Subcutaneous adipose tissue (tissue), 4 donors: ENCODE measurements around the gene GABRA5. TPM values are rescaled to one million over a fixed set of nuclear protein-coding genes. Genes with fewer than 3 reads are reported as not detected.

Source experiments
- CTCF ChIP-seq: fragments of 450-650 bp; IDR thresholded peaks from one replicate; pipeline ENCODE4 v1.5.1; 2016; ENCODE audit warnings: low read depth, mild to moderate bottlenecking, control low read depth, antibody characterized with exemption, moderate library complexity
- total RNA-seq, 4 donors: library from RNA; depleted of rRNA; stranded (reverse); fragments of >200 nt; gene quantifications; one replicate each; pipeline ENCODE4 v1.1.0, GENCODE V29; 2016

The GABRA5 gene
- total RNA-seq, 4 donors from 2014 or later, result not detected

- TF ChIP-seq CTCF, result no peak
Observed at GRCh38 chr15:26879706-26880105, 12.8 kb downstream of the GABRA5 start.

DNA sequence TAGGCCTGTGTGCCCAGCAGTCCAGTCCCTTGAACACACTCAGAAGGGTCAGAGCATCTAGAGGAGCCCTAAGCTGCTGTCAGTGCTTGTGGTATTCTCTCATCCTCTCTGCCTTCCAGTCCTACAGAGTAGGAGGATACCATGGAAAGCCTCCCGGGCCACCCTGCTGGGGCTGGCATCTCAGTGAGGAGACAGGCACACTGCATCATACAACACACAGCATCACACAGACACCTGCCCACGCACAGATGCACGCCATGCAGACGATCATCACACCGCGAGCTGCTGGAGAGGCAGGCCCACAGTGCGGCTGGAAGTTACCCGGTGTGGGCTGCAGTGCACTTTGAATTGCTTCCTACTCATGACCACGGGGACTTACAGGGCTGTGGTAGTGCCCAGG lies 15.2 kb downstream of the GABRA5 start:
- TF ChIP-seq CTCF, result no peak

- TF ChIP-seq CTCF, result no peak
Observed at GRCh38 chr15:26882616-26883365, 15.9 kb downstream of the GABRA5 start.

DNA sequence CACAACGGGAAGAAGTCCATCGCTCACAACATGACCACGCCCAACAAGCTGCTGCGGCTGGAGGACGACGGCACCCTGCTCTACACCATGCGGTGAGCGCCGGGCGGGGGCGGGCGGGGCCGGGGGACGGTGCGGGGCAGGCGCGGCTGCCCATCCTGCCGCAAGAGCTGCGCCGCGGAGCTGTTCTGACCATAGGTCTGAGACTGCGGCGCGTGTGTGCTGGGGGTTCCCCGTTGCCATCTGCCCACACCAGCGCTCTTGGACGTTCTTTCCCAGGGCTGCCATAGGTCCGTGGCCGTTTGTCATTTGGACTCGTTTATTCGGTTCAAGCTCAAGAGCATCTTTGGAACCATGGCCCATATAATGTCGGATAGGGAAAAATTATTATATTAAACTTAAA lies 16.6 kb downstream of the GABRA5 start:
- no peak for TF ChIP-seq CTCF

GRCh38 chr15:26886566-26886965 lies 19.7 kb downstream of the GABRA5 start:
- no peak for TF ChIP-seq CTCF

GRCh38 chr15:26887926-26888666 lies 21.2 kb downstream of the GABRA5 start:
- no peak for TF ChIP-seq CTCF

GRCh38 chr15:26888761-26889160 lies 21.9 kb downstream of the GABRA5 start:
- TF ChIP-seq CTCF, result no peak
